AG04449 (cell line): ENCODE results near the gene IRF1.

Experiments used
- CTCF ChIA-PET: fragments of 350-600 bp; formaldehyde crosslinking; extraction: SDS; loops from one replicate; lab custom pipeline; 2021; ENCODE audit warnings: antibody characterized with exemption; lab: Yijun Ruan, JAX
- POLR2A ChIA-PET: fragments of 400-600, 350-600 bp; formaldehyde crosslinking; extraction: SDS; loops from one replicate; lab custom pipeline; 2020; ENCODE audit warnings: antibody characterized with exemption, inconsistent platforms; lab: Yijun Ruan, JAX
- DNase-seq: peaks from one replicate; pipeline ENCODE4 v3.0.0-alpha.2; 2010; ENCODE audit warnings: low read depth, low spot score
- H3K4me3 ChIP-seq: 2 replicates; pipeline ENCODE4 v1.5.1; 2011; ENCODE audit warnings: low read depth, mild to moderate bottlenecking, control low read depth, low read length
- CTCF ChIP-seq: IDR thresholded peaks from one replicate; pipeline ENCODE4 v1.5.1; 2011; ENCODE audit warnings: mild to moderate bottlenecking, moderate library complexity, low read length, control low read depth, inconsistent platforms; ENCODE audit not compliant: insufficient read depth; ENCODE audit errors: missing control alignments

Gene IRF1

GRCh38 chr5:132490484-132491367 is at the start of gene IRF1:
TSS of gene IRF1 (minus strand) at chr5:132490773. CDS start at chr5:132489478, 1,295 bp downstream.
- CTCF ChIA-PET: interaction anchor here (1.1 to 21.9 kb wide), 17 partner anchors 10 to 247 kb away, joined by 3 to 610 read pairs (median 6); no protein-coding TSS in a partner anchor

GRCh38 chr5:132540149-132540548 is 49.6 kb upstream of the IRF1 start:
- POLR2A ChIA-PET: interaction anchor here (0.6 kb wide), 1 partner anchor 9 kb away, joined by 3 read pairs; no protein-coding TSS in a partner anchor

More at GRCh38 chr5:132490484-132491367, at the start of gene IRF1:
- DNase-seq: no peak
- POLR2A ChIA-PET: interaction anchor here (0.6 to 3.0 kb wide), 25 partner anchors 10 to 270 kb away, joined by 3 to 34 read pairs (median 6); partner anchors contain the start of gene SLC22A5
- peak; percentile 29 for TF ChIP-seq CTCF
- H3K4me3 ChIP-seq: peak within 1 kb of the TSS; percentile 92

GRCh38 chr5:132539716-132540115 is 49.1 kb upstream of the IRF1 start:
- CTCF ChIA-PET: interaction anchor here (5.9 kb wide), 1 partner anchor 12 kb away, joined by 62 read pairs; no protein-coding TSS in a partner anchor
- no peak overlapping the region for H3K4me3 ChIP-seq
- DNase-seq: no peak
- POLR2A ChIA-PET: no interaction called here
- TF ChIP-seq CTCF: no peak

More at GRCh38 chr5:132540149-132540548, 49.6 kb upstream of the IRF1 start:
- DNase-seq: no peak
- TF ChIP-seq CTCF: no peak
- no peak overlapping the region for H3K4me3 ChIP-seq
- CTCF ChIA-PET: interaction anchor here (5.9 kb wide), 1 partner anchor 13 kb away, joined by 62 read pairs; no protein-coding TSS in a partner anchor

GRCh38 chr5:132530946-132531345 is 40.4 kb upstream of the IRF1 start:
- no peak for DNase-seq
- ChIA-PET POLR2A (no interaction called here), CTCF (interaction anchor here (1.2 to 2.2 kb wide), 3 partner anchors 9 to 290 kb away, joined by 3 to 10 read pairs (median 3); no protein-coding TSS in a partner anchor)
- TF ChIP-seq CTCF: no peak
- H3K4me3 ChIP-seq: no peak overlapping the region

GRCh38 chr5:132528866-132529634 is 38.5 kb upstream of the IRF1 start:
- TF ChIP-seq CTCF: no peak
- POLR2A ChIA-PET: no interaction called here
- DNase-seq: no peak
- CTCF ChIA-PET: interaction anchor here (1.1 to 4.8 kb wide), 7 partner anchors 9 to 301 kb away, joined by 3 to 62 read pairs (median 30); partner anchors contain the start of gene SHROOM1
- no peak overlapping the region for H3K4me3 ChIP-seq
